ENCODE results near the gene MYH11.

- TF ChIP-seq, protein P1, sequence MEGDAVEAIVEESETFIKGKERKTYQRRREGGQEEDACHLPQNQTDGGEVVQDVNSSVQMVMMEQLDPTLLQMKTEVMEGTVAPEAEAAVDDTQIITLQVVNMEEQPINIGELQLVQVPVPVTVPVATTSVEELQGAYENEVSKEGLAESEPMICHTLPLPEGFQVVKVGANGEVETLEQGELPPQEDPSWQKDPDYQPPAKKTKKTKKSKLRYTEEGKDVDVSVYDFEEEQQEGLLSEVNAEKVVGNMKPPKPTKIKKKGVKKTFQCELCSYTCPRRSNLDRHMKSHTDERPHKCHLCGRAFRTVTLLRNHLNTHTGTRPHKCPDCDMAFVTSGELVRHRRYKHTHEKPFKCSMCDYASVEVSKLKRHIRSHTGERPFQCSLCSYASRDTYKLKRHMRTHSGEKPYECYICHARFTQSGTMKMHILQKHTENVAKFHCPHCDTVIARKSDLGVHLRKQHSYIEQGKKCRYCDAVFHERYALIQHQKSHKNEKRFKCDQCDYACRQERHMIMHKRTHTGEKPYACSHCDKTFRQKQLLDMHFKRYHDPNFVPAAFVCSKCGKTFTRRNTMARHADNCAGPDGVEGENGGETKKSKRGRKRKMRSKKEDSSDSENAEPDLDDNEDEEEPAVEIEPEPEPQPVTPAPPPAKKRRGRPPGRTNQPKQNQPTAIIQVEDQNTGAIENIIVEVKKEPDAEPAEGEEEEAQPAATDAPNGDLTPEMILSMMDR (IDR thresholded peaks at IDR 0.05), result no peak
- TF ChIP-seq ZFX (IDR thresholded peaks at IDR 0.05; ENCODE audit: borderline replicate concordance), result no peak
Observed at GRCh38 chr16:15725641-15726240, 131.1 kb downstream of the MYH11 start.
